ENCODE measurements around the gene PAPPA2. TPM values are rescaled to one million over a fixed set of nuclear protein-coding genes. Genes with fewer than 3 reads are reported as not detected.

PAPPA2 gene
- total and polyA plus RNA-seq, 2 of the 8 experiments (the other 6 are each of a cell fraction or from before 2014, with no cell fraction given), result 0.08 to 0.88 TPM

- no peaks in the 10 kb centered on the region for H3K23me2 ChIP-seq (ENCODE audit: low read depth, low read length)
- DNase-seq (ENCODE audit: low read depth in 1 of 2, low spot score in 2 of 2), result no peak
- H3K23ac ChIP-seq (ENCODE audit: insufficient read length), result no peak overlapping the region
- H2BK15ac ChIP-seq (ENCODE audit: low read length), result no peak overlapping the region
- H3K4me2 ChIP-seq (ENCODE audit: insufficient read depth in 1 of 2, low read depth in 2 of 2, low read length in 2 of 2), result no peak overlapping the region
- H3K36me3 ChIP-seq (ENCODE audit: control insufficient read depth in 2 of 4, insufficient read depth in 4 of 4, low read length in 3 of 4), result no peaks in the 10 kb centered on the region
- no peaks in the 10 kb centered on the region for H3K27me3 ChIP-seq (replicated peaks in 1 of 4; ENCODE audit: control insufficient read depth in 3 of 4, extremely low read depth in 1 of 4, insufficient read depth in 3 of 4, low read length in 3 of 4)
- no peak overlapping the region for H2AK5ac ChIP-seq (ENCODE audit: low read depth, low read length)
- H3K27ac ChIP-seq (ENCODE audit: low read depth, low read length), result no peak overlapping the region
- H3K18ac ChIP-seq (ENCODE audit: extremely low read depth, low read length), result no peak overlapping the region
- H2AFZ ChIP-seq (ENCODE audit: low read length), result no peak overlapping the region
- H4K20me1 ChIP-seq (replicated peaks in 1 of 2; ENCODE audit: control insufficient read depth in 1 of 2, insufficient read depth in 2 of 2, low read length in 2 of 2), result no peaks in the 10 kb centered on the region
- no peak overlapping the region for H4K91ac ChIP-seq (replicated peaks; ENCODE audit: insufficient read length, low read length)
- CTCF ChIA-PET (ENCODE audit: partially characterized antibody), result interaction anchor here (1.7 kb wide), 1 partner anchor 242 kb away, joined by 3 read pairs; no protein-coding TSS in a partner anchor
- H2BK12ac ChIP-seq (ENCODE audit: low read depth, low read length), result no peak overlapping the region
- H4K8ac ChIP-seq (ENCODE audit: extremely low read depth, insufficient read depth, low read length), result no peak overlapping the region
- no peak for FAIRE-seq
- no peak overlapping the region for H4K5ac ChIP-seq (ENCODE audit: insufficient read length, low read depth, low read length)
- no peak overlapping the region for H3K9ac ChIP-seq (replicated peaks in 1 of 4; ENCODE audit: extremely low read depth in 1 of 4, low read depth in 3 of 4, low read length in 3 of 4)
- H3K79me1 ChIP-seq (ENCODE audit: low read depth, low read length), result no peaks in the 10 kb centered on the region
- H2BK5ac ChIP-seq (ENCODE audit: low read depth, low read length), result no peak overlapping the region
- WGBS, 2 experiments (ENCODE audit: extremely low coverage in 1 of 2, insufficient coverage in 1 of 2, insufficient read length in 1 of 2, insufficient replicate concordance in 2 of 2, low coverage in 1 of 2, low lambda C conversion rate in 2 of 2, missing lambda C conversion rate in 1 of 2), result 91% methylated on average over 5 of the region's 5 CpGs; no CpG with 5 or more reads in 1 of the 2 experiments
- POLR2A ChIA-PET (ENCODE audit: partially characterized antibody), result no interaction called here
- no peak overlapping the region for H2BK120ac ChIP-seq (replicated peaks; ENCODE audit: low read depth, low read length)
- peaks cover 0 to 4% (median 3%) of the 10 kb centered on the region in 4 experiments; a peak in 3 of 7 replicates for H3K4me1 ChIP-seq (replicated peaks in 1 of 4; ENCODE audit: control insufficient read depth in 3 of 4, insufficient read depth in 4 of 4, low read length in 3 of 4)
- H3K9me3 ChIP-seq (ENCODE audit: insufficient read depth in 2 of 2, low read depth in 1 of 2, low read length in 1 of 2), result no peaks in the 10 kb centered on the region
- H2BK20ac ChIP-seq (ENCODE audit: low read length), result 0 out of 2 replicates have a peak overlapping the region, but pooled peaks have one; percentile 13
- no peak overlapping the region for H3K56ac ChIP-seq (replicated peaks; ENCODE audit: insufficient read length, low read depth, low read length)
- no peak overlapping the region for H3K4ac ChIP-seq (replicated peaks; ENCODE audit: insufficient read length, low read depth, low read length)
- H3K4me3 ChIP-seq (ENCODE audit: extremely low read depth in 1 of 4, insufficient read depth in 2 of 4, low read depth in 3 of 4, low read length in 4 of 4), result no peak overlapping the region
- H3K79me2 ChIP-seq (ENCODE audit: control insufficient read depth in 1 of 2, insufficient read depth in 2 of 2, low read length in 2 of 2), result no peaks in the 10 kb centered on the region
- no peak overlapping the region for H3K14ac ChIP-seq (ENCODE audit: insufficient read length)
- TF ChIP-seq SIN3A (conservative IDR thresholded peaks at IDR 0.05 in 1 of 2, IDR thresholded peaks at IDR 0.05 in 1 of 2; ENCODE audit: low read depth in 1 of 2, low read length in 2 of 2) (no peak), USF2 (IDR thresholded peaks at IDR 0.05; ENCODE audit: low read length) (no peak), TAF7 (optimal IDR thresholded peaks at IDR 0.05; ENCODE audit: borderline replicate concordance, low read depth, low read length) (no peak), EGR1 (IDR thresholded peaks at IDR 0.05; ENCODE audit: borderline replicate concordance, low read depth, low read length) (no peak), ASH2L (IDR thresholded peaks at IDR 0.05; ENCODE audit: low read length) (no peak), SP2 (IDR thresholded peaks at IDR 0.05; ENCODE audit: low read length) (no peak), CREB1 (IDR thresholded peaks at IDR 0.05) (no peak), FOSL1 (IDR thresholded peaks at IDR 0.05; ENCODE audit: insufficient read depth, low read depth, low read length) (no peak), CHD1 (IDR thresholded peaks at IDR 0.05; ENCODE audit: low read depth, low read length) (no peak), RNF2 (IDR thresholded peaks at IDR 0.05; ENCODE audit: borderline replicate concordance, low read depth, low read length, missing control alignments, poor library complexity, severe bottlenecking) (no peak), RAD21 (IDR thresholded peaks at IDR 0.05 in 1 of 2, conservative IDR thresholded peaks at IDR 0.05 in 1 of 2; ENCODE audit: low read depth in 2 of 2, low read length in 2 of 2) (no peak)
- TF ChIP-seq, protein P1, sequence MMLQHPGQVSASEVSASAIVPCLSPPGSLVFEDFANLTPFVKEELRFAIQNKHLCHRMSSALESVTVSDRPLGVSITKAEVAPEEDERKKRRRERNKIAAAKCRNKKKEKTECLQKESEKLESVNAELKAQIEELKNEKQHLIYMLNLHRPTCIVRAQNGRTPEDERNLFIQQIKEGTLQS (IDR thresholded peaks at IDR 0.05; ENCODE audit: insufficient read depth, low read depth, low read length), result no peak
Measured at GRCh38 chr1:176803042-176803441, 340.1 kb downstream of the PAPPA2 start.
